Stimulated activated CD8-positive, alpha-beta memory T cell treated with anti-CD3 and anti-CD28 coated beads, Interleukin-7, amount 100 ng/mL, for 1 hour (primary cell): ENCODE measurements around the gene LDLRAD3.

ENCODE experiments used
- DNase-seq, 2 donors: peaks; one replicate each; pipeline ENCODE4 v3.0.0-alpha.2; 2020; ENCODE audit warnings: low read depth in 2 of 2

Gene LDLRAD3

GRCh38 chr11:36273110-36273509 is 329.2 kb downstream of the LDLRAD3 start:
- DNase-seq, result no peak

DNA sequence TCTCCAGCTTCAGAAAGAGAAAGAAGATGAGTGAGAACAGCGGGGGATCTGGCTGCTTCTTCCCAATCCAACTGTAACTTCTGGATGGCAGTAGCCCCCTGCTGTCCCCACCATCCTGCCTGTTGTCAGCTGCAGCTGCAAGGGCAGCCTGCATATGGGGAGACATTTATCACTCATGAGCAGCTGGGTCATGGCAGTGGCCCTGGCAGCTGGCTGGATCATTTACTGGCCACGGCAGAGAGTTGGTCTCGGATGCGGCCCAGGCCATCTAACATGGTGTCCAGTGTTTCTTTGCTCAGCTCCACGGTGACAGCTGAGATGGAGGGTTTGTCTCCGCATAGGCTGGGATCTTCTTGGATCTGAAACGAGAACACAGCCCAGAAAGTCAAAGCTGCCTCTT is 330.6 kb downstream of the LDLRAD3 start:
- DNase-seq, result no peak

- DNase-seq, result no peak
These were observed 334.8 kb downstream of the LDLRAD3 start for GRCh38 chr11:36278531-36279282.

DNA sequence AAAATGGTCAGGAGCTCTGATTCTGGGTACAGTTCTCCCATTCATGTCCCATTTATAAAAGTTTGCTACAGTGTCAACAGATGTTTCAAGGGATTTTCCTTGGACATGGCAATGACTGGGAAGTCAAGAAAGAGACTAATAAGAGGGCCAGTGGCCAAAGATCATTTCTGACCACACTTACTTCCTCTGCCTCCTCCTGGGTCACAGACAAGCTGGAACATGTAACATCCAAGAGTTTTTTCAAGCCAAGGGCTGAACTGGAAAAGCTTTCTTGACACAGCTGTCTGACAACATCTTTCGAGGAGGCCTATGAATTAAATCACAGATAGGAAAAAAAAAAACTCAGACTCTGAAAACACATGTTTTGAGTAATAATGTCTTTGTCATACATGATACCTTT is 336.7 kb downstream of the LDLRAD3 start:
- DNase-seq, result no peak
